ENCODE measurements around the gene NMBR.

- TF ChIP-seq, protein P1, sequence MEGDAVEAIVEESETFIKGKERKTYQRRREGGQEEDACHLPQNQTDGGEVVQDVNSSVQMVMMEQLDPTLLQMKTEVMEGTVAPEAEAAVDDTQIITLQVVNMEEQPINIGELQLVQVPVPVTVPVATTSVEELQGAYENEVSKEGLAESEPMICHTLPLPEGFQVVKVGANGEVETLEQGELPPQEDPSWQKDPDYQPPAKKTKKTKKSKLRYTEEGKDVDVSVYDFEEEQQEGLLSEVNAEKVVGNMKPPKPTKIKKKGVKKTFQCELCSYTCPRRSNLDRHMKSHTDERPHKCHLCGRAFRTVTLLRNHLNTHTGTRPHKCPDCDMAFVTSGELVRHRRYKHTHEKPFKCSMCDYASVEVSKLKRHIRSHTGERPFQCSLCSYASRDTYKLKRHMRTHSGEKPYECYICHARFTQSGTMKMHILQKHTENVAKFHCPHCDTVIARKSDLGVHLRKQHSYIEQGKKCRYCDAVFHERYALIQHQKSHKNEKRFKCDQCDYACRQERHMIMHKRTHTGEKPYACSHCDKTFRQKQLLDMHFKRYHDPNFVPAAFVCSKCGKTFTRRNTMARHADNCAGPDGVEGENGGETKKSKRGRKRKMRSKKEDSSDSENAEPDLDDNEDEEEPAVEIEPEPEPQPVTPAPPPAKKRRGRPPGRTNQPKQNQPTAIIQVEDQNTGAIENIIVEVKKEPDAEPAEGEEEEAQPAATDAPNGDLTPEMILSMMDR (IDR thresholded peaks at IDR 0.05): no peak
- TF ChIP-seq POLR2A (IDR thresholded peaks at IDR 0.05): no peak
Observed at GRCh38 chr6:142026471-142026870, 120.5 kb downstream of the NMBR start.
